Measurements from ENCODE around the gene ZNF783. TPM values are rescaled to one million over a fixed set of nuclear protein-coding genes. Genes with fewer than 3 reads are reported as not detected.

The ZNF783 gene
- total RNA-seq, 2 experiments from 2014 or later: 14.4 to 16.2 TPM

GRCh38 chr7:149283321-149283720 lies 21.3 kb downstream of the ZNF783 start:
- no peak overlapping the region for H3K4me3 Mint-ChIP-seq
- H3K4me1 Mint-ChIP-seq: peaks cover 30% of the 10 kb centered on the region
- H3K9me3 Mint-ChIP-seq: no peaks in the 10 kb centered on the region
- H3K36me3 Mint-ChIP-seq: peaks cover 12% of the 10 kb centered on the region
- no peaks in the 10 kb centered on the region for H3K27me3 Mint-ChIP-seq
- DNase-seq: no peak
- no peak overlapping the region for H3K27ac Mint-ChIP-seq

GRCh38 chr7:149284343-149284742 lies 22.3 kb downstream of the ZNF783 start:
- Mint-ChIP-seq H3K4me1 (peaks cover 30% of the 10 kb centered on the region), H3K4me3 (no peak overlapping the region), H3K9me3 (no peaks in the 10 kb centered on the region), H3K27ac (peak overlapping the region; percentile 54), H3K27me3 (no peaks in the 10 kb centered on the region), H3K36me3 (peaks cover 9% of the 10 kb centered on the region)
- DNase-seq: no peak

GRCh38 chr7:149284850-149285585 lies 23.0 kb downstream of the ZNF783 start:
- H3K4me3 Mint-ChIP-seq: peak overlapping the region; percentile 83
- H3K27ac Mint-ChIP-seq: peak overlapping the region; percentile 67
- H3K9me3 Mint-ChIP-seq: no peaks in the 10 kb centered on the region
- H3K4me1 Mint-ChIP-seq: peaks cover 30% of the 10 kb centered on the region
- peak; percentile 99 for DNase-seq
- H3K27me3 Mint-ChIP-seq: no peaks in the 10 kb centered on the region
- peaks cover 9% of the 10 kb centered on the region for H3K36me3 Mint-ChIP-seq

- Mint-ChIP-seq H3K4me1 (peaks cover 30% of the 10 kb centered on the region), H3K9me3 (no peaks in the 10 kb centered on the region), H3K27me3 (no peaks in the 10 kb centered on the region), H3K4me3 (peak overlapping the region; percentile 83), H3K27ac (peak overlapping the region; percentile 52), H3K36me3 (peaks cover 9% of the 10 kb centered on the region)
- no peak for DNase-seq
Measured at GRCh38 chr7:149285603-149286002, 23.6 kb downstream of the ZNF783 start.

- Mint-ChIP-seq H3K36me3 (peaks cover 9% of the 10 kb centered on the region), H3K27me3 (no peaks in the 10 kb centered on the region), H3K4me3 (no peak overlapping the region), H3K27ac (no peak overlapping the region), H3K4me1 (peaks cover 33% of the 10 kb centered on the region), H3K9me3 (no peaks in the 10 kb centered on the region)
- no peak for DNase-seq
Measured at GRCh38 chr7:149286811-149287400, 24.9 kb downstream of the ZNF783 start.

GRCh38 chr7:149287622-149288021 lies 25.6 kb downstream of the ZNF783 start:
- Mint-ChIP-seq H3K4me1 (peaks cover 33% of the 10 kb centered on the region), H3K27ac (no peak overlapping the region), H3K27me3 (no peaks in the 10 kb centered on the region), H3K4me3 (no peak overlapping the region), H3K36me3 (peaks cover 8% of the 10 kb centered on the region), H3K9me3 (no peaks in the 10 kb centered on the region)
- no peak for DNase-seq

GRCh38 chr7:149289262-149289661 lies 27.3 kb downstream of the ZNF783 start:
- peaks cover 1% of the 10 kb centered on the region for H3K36me3 Mint-ChIP-seq
- peaks cover 28% of the 10 kb centered on the region for H3K4me1 Mint-ChIP-seq
- no peaks in the 10 kb centered on the region for H3K9me3 Mint-ChIP-seq
- DNase-seq: no peak
- H3K27me3 Mint-ChIP-seq: no peaks in the 10 kb centered on the region
- no peak overlapping the region for H3K27ac Mint-ChIP-seq
- H3K4me3 Mint-ChIP-seq: no peak overlapping the region

- no peaks in the 10 kb centered on the region for H3K27me3 Mint-ChIP-seq
- peaks cover 1% of the 10 kb centered on the region for H3K36me3 Mint-ChIP-seq
- H3K27ac Mint-ChIP-seq: no peak overlapping the region
- H3K4me3 Mint-ChIP-seq: no peak overlapping the region
- H3K4me1 Mint-ChIP-seq: peaks cover 24% of the 10 kb centered on the region
- no peaks in the 10 kb centered on the region for H3K9me3 Mint-ChIP-seq
- no peak for DNase-seq
Measured at GRCh38 chr7:149289856-149290255, 27.9 kb downstream of the ZNF783 start.

- Mint-ChIP-seq H3K27me3 (no peaks in the 10 kb centered on the region), H3K4me1 (peaks cover 17% of the 10 kb centered on the region), H3K9me3 (no peaks in the 10 kb centered on the region), H3K4me3 (no peak overlapping the region), H3K36me3 (peaks cover 1% of the 10 kb centered on the region), H3K27ac (no peak overlapping the region)
- DNase-seq: no peak
Measured at GRCh38 chr7:149291036-149291780, 29.2 kb downstream of the ZNF783 start.

GRCh38 chr7:149291781-149292461 lies 29.9 kb downstream of the ZNF783 start:
- Mint-ChIP-seq H3K9me3 (no peaks in the 10 kb centered on the region), H3K27me3 (no peaks in the 10 kb centered on the region), H3K36me3 (peaks cover 1% of the 10 kb centered on the region), H3K27ac (no peak overlapping the region), H3K4me3 (no peak overlapping the region), H3K4me1 (peaks cover 11% of the 10 kb centered on the region)
- DNase-seq: no peak

- Mint-ChIP-seq H3K4me1 (peaks cover 11% of the 10 kb centered on the region), H3K4me3 (no peak overlapping the region), H3K36me3 (peaks cover 1% of the 10 kb centered on the region), H3K27me3 (no peaks in the 10 kb centered on the region), H3K27ac (no peak overlapping the region), H3K9me3 (no peaks in the 10 kb centered on the region)
- no peak for DNase-seq
Measured at GRCh38 chr7:149292462-149292823, 30.4 kb downstream of the ZNF783 start.

- DNase-seq: no peak
- Mint-ChIP-seq H3K9me3 (no peaks in the 10 kb centered on the region), H3K27me3 (no peaks in the 10 kb centered on the region), H3K4me1 (peaks cover 9% of the 10 kb centered on the region), H3K4me3 (no peak overlapping the region), H3K36me3 (peaks cover 1% of the 10 kb centered on the region), H3K27ac (no peak overlapping the region)
Measured at GRCh38 chr7:149293338-149293737, 31.3 kb downstream of the ZNF783 start.

- H3K27me3 Mint-ChIP-seq: no peaks in the 10 kb centered on the region
- no peak overlapping the region for H3K4me3 Mint-ChIP-seq
- H3K27ac Mint-ChIP-seq: no peak overlapping the region
- no peak for DNase-seq
- H3K9me3 Mint-ChIP-seq: no peaks in the 10 kb centered on the region
- H3K36me3 Mint-ChIP-seq: peaks cover 1% of the 10 kb centered on the region
- peaks cover 9% of the 10 kb centered on the region for H3K4me1 Mint-ChIP-seq
Measured at GRCh38 chr7:149293946-149294633, 32.1 kb downstream of the ZNF783 start.

- H3K9me3 Mint-ChIP-seq: no peaks in the 10 kb centered on the region
- H3K4me3 Mint-ChIP-seq: no peak overlapping the region
- H3K36me3 Mint-ChIP-seq: peaks cover 1% of the 10 kb centered on the region
- peaks cover 9% of the 10 kb centered on the region for H3K4me1 Mint-ChIP-seq
- no peaks in the 10 kb centered on the region for H3K27me3 Mint-ChIP-seq
- H3K27ac Mint-ChIP-seq: no peak overlapping the region
- DNase-seq: no peak
Measured at GRCh38 chr7:149294634-149295480, 32.9 kb downstream of the ZNF783 start.
